Tibial artery (tissue), 4 donors: ENCODE measurements around the gene KLHL34.

Source experiments
- DNase-seq, 2 donors: peaks; one replicate each; pipeline ENCODE4 v3.0.0-alpha.2; 2019
- H3K27ac ChIP-seq, 2 donors: fragments of 200-600 bp; sonication (generic) in 1 of 2; 1 replicate in 1 of 2; 2 replicates in 1 of 2; pipeline ENCODE4 v1.5.1; 2018 to 2019; ENCODE audit warnings: mild to moderate bottlenecking in 1 of 2
- H3K27me3 ChIP-seq, 2 donors: fragments of 200-600 bp; sonication (generic) in 1 of 2; one replicate each; pipeline versions ENCODE4 v1.5.1 to v1.6.0; 2016 to 2019
- H3K36me3 ChIP-seq, 3 donors: fragments of 200-600 bp; sonication (generic) in 2 of 3; one replicate each; pipeline ENCODE4 v1.5.1; 2016 to 2019; ENCODE audit warnings: mild to moderate bottlenecking in 2 of 3
- H3K4me1 ChIP-seq, 4 donors: fragments of 200-600 bp; sonication (generic) in 2 of 4; 1 replicate in 3 of 4; 2 replicates in 1 of 4; pipeline ENCODE4 v1.5.1; 2016 to 2019
- H3K4me3 ChIP-seq, 2 donors: fragments of 200-600 bp; sonication (generic) in 1 of 2; 1 replicate in 1 of 2; 2 replicates in 1 of 2; pipeline ENCODE4 v1.5.1; 2018 to 2019; ENCODE audit warnings: mild to moderate bottlenecking in 2 of 2
- H3K9me3 ChIP-seq, 3 donors: fragments of 200-600 bp; sonication (generic) in 1 of 3; one replicate each; pipeline ENCODE4 v1.5.1; 2016 to 2019
- CTCF ChIP-seq, 2 experiments: fragments of 200-600 bp in 1 of 2; fragments of 450-650 bp in 1 of 2; IDR thresholded peaks; one replicate each; pipeline ENCODE4 v1.5.1; 2017 to 2019; ENCODE audit warnings: antibody characterized with exemption in 2 of 2, mild to moderate bottlenecking in 1 of 2, moderate library complexity in 1 of 2
- intact Hi-C: fragments of 100-400 bp; cut with DNase I; formaldehyde crosslinking; loops from one replicate; pipeline ENCODE4 v1.15.0; 2023; ENCODE audit warnings: low total_unique reads

KLHL34 gene

DNA sequence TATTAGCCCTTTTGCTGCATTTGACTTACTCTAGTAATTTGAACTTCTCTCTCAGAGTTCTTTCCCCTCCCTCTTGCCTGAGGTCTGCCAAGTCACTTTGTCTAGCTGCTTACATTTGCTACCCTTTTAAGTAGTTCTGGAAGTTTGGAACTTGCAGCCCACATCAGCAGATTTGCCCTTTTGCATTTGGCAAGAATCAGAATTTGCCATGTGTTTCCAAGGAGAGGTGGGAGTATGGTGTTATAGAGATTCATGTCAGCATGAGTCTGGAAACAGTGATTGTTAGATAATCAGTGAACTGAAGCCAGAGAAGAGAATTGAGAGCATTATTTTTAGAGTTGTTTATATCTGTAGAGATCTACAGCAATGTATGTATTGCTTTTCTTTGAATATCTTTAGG lies 52.1 kb downstream of the KLHL34 start:
- no peaks in the 10 kb centered on the region for H3K27me3 ChIP-seq
- H3K4me1 ChIP-seq = no peaks in the 10 kb centered on the region
- no peak overlapping the region for H3K27ac ChIP-seq
- no peak for DNase-seq
- H3K4me3 ChIP-seq = no peak overlapping the region
- H3K36me3 ChIP-seq = no peaks in the 10 kb centered on the region
- no peaks in the 10 kb centered on the region for H3K9me3 ChIP-seq
- intact Hi-C loops = no loop called here
- no peak for TF ChIP-seq CTCF (IDR thresholded peaks at IDR 0.05)
